Colon (tissue), 2 donors: ENCODE results near the gene MIGA1.
"Not testable (repeated sequence)": the region's sequence is repeated elsewhere in the genome, so short reads cannot be mapped to it uniquely, and the experiment has no call there.

Source experiments
- FAIRE-seq: peaks from 2 replicates; lab custom pipeline; 2012; peaks lifted over from hg19 to GRCh38; lab: Jason Lieb, UNC
- donor health status: control.
- donor health status: control.

The MIGA1 gene

DNA sequence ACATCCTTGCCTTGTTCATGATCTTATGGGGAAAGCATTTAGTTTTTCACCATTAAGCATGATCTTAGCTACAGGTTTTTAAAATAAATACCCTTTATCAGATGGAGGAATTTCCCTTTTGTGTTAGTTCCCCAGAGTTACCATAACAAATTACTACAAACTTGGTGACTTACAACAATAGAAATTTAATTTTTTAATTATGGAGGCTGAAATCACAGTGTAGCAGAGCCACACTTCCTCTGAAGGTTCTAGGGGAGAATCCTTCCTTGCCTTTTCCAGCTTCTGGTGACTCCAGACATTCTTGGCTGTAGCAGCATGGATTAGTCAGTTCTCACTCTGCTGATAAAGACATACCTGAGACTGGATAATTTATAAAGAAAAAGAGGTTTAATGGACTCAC lies 18.5 kb downstream of the MIGA1 start:
- no peak for FAIRE-seq

DNA sequence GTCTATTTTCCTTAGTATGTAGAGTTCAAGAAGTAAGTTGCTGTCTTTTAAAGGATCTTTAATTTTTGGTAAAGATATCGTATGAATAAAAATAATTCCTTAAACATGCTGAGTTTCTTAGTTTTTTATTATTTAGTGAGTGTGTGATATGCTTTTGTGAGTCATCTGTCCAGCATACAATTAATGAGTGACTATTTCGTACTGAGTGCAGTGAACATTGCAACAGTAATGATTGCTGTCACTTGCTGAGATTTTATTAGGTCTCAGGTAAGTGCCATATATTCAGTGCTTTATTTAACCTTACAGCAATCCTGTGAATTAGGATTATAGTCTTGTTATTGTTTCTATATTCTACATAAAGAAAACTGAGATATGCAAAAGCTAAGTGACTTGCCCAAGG lies 22.6 kb downstream of the MIGA1 start:
- no peak for FAIRE-seq

DNA sequence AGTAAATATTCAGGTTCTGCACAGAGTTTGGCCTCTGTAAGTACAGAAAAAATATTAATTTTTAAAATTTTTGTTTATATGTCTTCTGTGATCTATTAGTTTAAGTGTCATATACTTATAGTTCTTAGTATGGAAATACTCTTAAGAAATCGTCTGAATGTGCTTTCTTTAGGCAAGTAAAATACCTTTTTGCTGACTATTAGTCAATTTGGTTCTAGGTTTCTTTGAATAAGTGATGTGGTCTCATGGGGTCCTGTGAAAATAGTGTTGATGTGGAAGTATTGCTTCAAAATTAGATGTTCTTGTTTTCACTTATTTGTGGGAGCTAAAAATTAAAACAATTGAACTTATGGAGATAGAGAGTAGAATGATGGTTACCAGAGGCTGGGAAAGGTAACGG lies 23.9 kb downstream of the MIGA1 start:
- FAIRE-seq = no peak

DNA sequence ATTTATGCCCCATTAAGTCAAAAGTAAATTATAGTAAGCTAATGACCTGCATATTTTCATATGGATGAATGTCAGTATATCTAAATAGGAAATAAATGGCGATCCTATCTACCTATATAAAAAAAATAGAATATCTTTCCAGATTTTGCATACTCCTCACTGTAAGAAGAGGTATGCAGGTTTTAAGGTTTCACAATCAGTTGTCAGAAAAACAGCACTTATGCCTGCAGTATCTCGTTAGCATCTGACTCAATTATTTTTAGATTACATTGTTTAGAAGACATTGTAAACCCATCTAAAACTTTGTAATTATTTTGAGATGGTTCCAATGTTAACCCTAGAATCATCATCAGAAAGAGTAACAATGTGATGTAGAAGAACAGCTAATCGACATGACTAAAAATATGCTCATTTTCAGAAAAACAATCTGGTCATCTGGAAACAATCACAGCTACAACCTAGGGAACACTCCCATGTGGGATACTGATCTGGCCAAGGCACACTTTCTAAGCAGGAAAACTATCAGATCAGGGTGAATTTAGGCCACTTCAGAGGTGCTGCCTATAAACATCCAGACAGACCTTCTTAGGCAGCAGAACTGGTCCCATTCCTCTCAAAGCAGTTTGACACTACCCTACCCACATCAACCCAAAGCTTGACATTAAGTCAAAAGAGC lies 30.5 kb downstream of the MIGA1 start:
- FAIRE-seq = not testable (repeated sequence)

DNA sequence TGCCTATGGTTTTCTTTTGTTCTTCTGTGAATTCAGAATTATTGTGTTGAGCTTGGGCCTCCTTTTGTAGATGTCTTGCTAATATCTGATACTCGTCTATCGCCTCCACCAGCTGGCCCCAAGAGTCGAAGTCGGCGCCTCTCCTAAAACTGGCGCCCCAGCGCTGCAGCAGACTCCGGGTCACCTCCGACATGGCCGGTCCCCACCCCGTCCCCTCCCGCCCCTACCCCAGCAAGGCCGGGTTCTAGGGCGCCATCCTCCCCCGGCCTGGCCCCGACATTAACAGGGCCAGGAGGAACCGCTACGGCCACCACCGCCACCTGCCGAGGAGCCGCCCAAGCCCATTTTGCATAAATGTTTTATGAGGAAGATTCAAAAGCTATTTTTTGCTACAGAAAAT lies 32.1 kb downstream of the MIGA1 start:
- FAIRE-seq = not testable (repeated sequence)

DNA sequence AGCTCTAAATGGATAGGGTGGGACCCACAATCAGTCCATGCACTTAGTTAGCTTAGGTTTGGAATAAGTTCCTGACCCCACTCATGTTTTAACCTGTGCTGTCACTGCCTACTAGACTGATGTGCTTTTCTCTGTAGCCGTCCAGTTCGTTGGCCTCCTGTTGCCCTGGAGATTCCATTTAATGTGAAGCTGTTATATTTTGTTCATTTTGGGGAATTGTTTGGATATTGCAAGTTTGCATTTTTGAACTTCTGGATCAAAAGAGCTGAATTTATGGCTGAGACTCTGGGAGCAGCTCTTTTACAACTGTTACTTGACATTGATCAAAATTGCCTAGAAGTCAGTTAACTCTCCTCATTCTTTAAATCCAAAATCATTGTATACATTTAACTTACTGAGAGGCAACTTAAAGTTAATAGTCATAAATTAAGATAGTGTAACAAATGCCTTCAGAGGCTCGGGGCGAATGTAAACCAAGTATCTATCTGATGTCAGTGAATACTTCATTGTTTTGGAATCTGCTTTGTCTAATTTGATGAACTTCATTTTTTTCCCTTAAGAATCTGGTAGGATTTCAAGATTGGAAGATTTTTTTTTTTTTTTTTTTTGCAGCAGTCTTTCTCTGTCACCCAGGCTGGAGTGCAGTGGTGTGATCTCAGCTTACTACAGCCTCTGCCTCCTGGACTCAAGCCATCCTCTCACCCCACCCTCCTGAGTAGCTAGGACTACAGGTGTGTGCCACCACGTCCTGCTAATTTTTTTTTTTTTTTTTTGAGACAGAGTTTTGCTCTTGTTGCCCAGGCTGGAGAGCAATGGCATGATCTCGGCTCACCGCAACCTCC lies 38.1 kb downstream of the MIGA1 start:
- no peak for FAIRE-seq

DNA sequence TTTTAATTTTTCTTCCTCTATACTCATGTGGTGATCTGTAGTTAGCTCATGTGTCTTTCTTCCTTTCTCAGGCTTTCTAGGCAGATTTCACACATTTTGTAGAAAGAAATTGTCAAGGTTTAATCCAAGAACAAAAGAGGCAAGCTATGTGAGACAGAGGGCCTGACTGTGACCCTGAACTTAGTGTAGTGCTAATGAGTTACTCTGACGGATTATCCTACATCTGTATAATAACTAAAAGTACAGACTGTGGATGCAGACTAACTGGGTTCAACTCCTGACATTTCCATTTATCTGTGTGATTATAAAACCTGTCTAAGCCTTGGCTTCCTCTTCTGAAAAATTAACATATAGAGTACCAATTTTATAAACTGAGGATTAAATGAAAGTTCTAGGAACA lies 40.7 kb downstream of the MIGA1 start:
- no peak for FAIRE-seq

DNA sequence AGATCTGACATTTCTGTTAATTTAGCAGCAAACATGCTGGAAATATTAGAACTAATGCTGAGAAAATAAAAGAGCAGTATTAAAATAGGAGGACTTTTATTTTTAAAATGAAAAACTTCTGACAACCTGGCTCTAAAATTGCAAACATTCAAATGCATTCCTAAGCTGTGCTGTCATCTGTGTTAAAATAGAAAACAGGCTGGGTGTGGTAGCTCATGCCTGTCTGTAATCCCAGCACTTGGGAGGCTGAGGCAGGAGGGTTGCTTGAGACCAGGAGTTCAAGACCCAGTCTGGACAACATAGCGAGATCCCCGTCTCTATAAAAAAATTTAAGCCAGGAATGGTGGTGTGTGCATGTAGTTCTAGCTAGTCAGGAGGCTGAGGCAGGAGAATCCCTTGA lies 44.6 kb downstream of the MIGA1 start:
- FAIRE-seq = no peak

DNA sequence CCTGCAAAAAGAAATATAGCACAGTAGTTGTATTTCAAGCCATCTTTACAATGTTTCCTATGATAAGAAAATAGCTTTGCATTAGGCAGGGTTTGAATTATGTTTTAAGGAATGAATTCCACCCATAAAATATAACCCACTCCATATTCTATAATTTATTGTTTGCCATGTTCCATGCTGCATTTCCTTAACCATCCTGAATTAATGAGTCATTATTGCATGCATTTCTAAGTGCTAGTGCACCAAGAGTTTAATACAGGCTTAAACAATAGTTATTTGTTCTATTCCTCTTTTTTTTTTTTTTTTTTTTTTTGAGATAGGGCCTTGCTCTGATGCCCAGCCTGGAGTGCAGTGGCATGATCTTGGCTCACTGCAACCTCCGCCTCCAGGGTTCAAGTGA lies 45.2 kb downstream of the MIGA1 start:
- no peak for FAIRE-seq

DNA sequence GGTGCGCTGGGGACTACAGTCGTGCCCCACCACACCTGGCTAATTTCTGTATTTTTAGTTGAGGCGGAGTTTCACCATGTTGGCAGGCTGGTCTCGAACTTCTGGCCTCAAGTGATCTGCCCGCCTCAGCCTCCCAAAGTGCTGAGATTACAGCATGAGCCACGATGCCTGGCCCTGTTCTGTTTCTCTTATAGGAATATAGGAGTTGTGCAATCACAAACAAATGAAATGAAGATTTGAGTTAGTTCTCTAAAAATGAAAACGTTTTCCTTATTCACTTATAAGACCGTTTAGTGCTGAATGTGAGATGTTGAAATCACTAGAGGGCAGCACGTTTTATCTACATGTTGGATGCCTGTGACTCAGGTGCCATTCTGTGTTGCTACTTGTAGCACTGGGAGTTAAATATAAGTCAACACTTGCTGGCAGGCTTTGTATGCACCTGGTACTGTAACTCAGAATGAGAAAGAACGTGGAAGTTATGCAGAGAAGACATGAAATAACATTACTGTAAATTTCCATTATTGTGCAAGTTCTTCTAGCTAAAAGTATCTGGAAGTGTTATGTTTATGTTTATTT lies 45.8 kb downstream of the MIGA1 start:
- no peak for FAIRE-seq

DNA sequence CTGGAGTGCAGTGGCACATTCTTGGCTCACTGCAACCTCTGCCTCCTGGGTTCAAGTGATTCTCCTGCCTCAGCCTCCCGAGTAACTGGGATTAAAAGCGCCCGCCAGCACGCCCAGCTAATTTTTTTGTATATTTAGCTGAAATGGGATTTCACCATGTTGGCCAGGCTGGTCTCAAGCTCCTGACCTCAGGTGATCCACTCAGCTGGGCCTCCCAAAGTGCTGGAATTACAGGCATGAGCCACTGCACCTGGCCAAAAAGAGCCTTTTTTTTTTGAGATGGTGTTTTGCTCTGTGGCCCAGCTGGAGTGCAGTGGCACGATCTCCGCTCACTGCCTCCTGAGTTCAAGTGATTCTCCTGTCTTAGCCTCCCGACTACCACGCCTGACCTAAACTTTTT lies 47.4 kb downstream of the MIGA1 start:
- not testable (repeated sequence) for FAIRE-seq

DNA sequence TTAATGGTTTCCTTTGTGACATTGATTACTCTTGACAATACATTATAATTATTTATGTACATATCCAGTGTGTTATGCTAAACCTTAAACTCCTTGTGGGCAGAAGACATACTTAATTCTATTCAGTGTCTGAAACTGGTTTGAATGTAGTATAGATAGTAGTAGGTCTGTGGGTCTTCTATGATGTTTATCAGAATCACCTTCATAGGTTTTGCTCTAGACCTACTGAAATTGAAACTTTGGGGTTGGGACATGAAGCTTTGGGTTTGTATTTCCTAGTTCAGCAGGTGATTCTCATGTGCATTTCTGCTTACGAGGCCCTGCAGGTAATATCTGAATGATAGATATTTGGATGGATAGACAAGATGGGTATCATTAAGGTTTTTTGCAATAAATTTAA lies 48.6 kb downstream of the MIGA1 start:
- FAIRE-seq = no peak

DNA sequence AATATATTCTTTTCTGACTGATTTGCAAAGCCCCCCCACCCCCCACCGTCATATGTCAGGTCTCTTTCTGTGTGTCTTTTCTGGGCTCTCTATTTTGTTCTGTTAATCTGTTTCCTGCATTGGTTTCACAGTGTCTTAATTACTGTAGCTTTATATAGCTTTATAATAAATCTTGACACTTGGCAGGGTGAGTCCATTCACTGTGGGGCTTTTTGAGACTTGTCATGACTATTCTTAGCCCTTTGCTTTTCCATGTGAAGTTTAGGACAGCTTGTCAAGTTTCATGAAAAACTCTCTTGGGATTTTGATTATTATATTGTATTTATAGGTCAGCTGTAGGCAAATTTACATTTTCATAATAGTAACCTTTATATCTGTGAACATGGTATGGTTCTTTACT lies 50.4 kb downstream of the MIGA1 start:
- FAIRE-seq = no peak

DNA sequence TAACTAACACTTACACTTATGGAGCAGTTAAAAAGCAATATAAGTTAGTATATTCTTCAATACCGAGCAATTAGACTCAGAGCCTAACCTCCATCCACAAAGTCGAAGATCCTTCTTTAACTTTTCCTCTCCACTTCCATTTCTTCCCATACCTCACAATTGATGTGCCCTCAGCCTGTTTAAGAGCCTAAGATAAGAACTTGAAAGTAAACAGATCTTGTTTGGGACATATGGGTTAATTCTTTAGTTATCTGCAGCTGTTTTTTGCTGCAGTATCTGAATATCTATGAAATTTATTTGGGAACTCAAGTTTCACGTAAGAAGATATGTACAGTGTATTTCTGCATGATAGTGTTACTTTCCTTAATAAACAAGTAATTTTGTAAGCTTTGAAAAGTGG lies 51.5 kb downstream of the MIGA1 start:
- no peak for FAIRE-seq

DNA sequence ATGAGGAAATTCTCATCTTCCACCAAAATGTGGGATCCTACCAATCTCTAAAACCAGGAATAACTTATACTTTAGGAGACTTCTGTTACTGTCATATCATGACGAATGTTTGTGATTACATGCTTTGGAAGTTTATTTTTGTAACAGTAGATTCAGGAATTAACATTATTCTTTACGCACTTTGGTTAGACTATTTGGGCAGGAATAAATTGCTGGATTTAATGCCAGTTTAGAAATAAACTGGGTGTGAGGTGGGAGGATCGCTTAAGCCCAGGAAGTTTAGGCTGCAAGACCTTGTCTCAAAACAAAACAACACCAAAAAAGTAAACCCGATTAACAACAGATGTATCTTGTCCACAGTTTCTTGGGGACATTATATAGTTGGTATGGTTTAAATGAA lies 52.1 kb downstream of the MIGA1 start:
- peak; percentile 28 for FAIRE-seq

DNA sequence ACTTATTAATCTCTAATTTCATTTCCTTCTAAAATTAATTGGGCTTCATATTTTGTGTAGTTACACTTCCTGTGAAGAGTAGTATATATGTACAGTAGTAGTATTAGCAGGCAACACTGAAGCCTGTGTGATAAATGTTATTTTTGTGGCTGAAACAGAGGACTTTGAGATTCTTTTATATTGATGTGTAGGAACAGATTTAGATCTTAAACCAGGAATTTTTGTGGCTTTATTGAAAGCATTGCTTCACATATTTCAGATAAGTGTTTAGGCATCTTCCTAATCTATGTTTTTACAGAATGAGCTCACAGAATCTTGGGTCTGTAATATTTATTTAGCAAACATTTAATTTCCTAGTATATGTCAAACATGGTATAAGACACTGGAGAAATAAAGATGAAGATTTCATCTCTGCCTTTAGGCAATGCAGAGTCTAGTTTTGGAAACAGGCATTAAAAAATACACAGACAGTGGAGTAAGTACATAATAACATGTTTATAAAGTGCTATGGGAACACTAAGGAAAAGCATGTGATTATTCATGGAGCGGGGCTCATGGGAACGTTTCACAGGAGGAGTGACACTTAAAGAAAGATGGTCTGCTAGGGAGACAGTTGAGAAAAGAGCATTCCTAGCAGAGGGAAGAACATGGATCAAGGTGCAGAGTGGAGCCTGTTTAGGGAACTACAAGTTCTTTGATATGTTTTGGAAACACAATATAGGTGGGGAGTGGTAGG lies 52.7 kb downstream of the MIGA1 start:
- FAIRE-seq = no peak

DNA sequence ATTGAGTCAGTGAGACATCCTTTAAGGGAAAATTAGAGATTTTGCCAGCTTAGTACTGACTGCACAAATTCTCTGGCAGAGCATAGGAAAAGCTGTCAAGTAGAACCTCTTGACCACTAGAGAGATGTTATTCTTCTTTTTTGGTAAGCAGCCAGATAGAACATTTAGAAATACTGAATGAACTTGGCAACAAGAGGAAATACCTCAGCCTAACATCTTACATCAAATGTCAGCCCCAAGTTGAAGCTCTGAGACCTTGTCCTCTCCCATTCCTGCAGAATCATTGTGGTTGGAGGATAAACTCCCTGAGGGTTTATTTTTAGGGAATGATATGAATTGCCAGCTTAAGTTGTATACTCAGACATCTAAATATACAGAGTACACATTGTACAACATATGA lies 53.5 kb downstream of the MIGA1 start:
- FAIRE-seq = no peak

DNA sequence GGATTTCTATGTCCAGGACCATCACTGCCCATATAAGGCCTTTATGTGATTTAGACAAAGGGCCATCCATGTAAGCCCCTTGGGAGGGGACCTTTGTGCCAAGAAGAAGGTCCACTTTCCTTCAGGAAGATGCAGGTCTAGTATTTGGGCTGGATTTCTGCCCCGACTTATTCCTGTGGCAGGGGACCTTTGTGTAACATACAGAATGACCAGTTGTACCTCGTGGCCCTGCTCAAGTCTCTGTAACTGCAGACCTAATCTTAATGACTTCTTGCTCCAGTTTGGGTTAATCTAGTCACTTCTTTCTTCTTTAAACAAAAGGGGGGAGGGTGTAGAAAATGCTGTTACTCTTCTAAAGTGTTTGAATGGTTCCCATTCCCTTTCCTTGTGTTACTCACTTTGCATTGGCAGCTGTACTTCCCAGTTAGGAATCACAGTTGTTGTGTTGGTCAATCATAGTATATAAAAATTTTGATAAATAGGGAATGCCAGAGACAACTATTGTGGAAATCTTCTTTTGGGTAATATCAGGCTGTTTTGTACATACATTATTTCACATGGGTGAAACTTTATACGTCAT lies 54.2 kb downstream of the MIGA1 start:
- FAIRE-seq = no peak

DNA sequence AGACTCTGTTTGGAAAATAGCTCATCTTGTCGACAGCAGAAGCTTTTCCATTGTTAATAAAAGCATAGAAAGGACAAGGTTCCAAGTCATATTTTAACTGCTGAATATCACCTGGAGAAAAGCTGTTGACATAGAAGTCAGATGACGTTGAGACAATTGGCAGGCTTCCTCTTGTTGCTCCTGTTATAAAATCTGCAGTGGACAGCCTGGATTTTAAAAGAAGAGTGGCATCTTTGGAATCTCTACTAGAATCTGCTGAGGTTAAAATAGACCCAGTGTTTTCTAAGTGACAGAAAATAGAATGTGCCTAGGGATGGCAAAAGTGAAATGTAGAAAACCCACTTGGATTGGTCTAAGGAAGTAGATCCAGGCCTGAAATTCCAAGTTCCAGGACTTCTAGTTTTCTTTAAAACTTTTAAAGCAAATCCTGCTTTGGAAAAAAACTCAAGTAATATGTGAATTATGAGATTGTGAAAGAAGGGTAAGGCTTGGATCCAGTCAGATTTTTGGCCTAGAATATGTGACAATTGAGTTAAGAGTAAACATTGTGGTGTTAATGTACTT lies 55.4 kb downstream of the MIGA1 start:
- FAIRE-seq = no peak

DNA sequence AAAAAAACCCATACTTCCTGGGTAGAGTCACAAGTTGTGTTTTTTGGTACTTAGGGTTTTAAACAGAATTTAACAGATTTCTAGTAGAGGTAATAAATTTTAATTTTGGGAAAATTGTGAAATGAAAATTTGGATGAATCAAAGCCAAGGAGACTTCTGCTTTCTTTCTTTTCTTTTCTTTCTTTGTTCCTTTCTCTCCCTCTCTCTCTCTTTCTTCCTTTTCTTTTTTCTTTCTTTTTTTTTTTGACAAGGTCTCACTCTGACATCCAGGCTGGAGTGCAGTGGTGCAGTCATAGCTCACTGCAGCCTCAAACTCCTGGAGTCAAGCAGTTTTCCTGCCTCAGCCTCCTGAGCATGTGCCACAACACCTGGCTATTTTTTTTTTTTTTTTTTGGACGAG lies 62.1 kb downstream of the MIGA1 start:
- FAIRE-seq = no peak

DNA sequence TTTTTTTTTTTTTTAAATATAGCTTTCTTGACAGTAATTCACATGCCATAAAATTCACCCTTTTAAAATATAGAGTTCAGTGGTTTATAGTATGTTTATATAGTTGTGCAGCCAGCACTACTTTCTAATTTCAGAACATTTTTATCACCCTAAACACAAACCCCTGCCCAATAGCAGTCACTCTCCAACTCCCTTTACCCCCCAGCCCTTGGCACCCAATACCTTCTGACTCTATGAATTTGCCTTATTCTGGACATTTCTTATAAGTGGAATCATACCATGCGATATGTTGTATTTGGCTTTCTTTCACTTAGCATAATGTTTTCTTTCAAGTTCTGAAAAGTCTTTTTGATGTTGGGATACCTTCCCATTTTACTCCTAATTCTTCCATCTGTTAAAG lies 66.5 kb downstream of the MIGA1 start:
- FAIRE-seq = no peak

DNA sequence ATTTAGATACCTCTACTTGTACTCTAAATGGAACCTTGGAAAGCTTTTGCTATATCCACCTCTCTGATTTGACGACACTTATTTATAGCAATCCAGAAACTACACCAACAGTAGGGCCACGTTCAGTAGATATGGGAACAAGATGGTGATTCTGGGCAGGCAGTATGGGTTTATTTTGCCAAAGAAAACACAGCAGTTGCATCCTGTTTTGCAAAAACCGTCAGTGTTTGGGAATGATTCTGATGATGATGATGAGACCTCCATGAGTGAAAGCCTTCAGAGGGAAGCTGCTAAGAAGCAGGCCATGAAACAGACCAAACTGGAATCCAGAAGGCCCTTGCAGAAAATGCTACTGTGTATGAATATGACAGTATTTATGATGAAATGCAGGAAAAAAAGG lies 67.5 kb downstream of the MIGA1 start:
- no peak for FAIRE-seq
